WTC11 (cell line): ENCODE data around the gene ATG7.

Experiments used
- ATF6 ChIP-seq: sonication (generic); formaldehyde crosslinking; IDR thresholded peaks from 2 replicates; pipeline ENCODE4 v1.8.1; 2023; ENCODE audit warnings: mild to moderate bottlenecking, missing genetic modification reagents
- CTCF ChIP-seq: fragments of 200-600 bp; IDR thresholded peaks from 2 replicates; pipeline ENCODE4 v1.8.0; 2022; ENCODE audit warnings: antibody characterized with exemption
- GRHL2 ChIP-seq: fragments of 250-450 bp; sonication (Bioruptor Pico); IDR thresholded peaks from 2 replicates; pipeline ENCODE4 v1.8.0; 2022; ENCODE audit warnings: mild to moderate bottlenecking, moderate library complexity; ENCODE audit not compliant: insufficient replicate concordance, severe bottlenecking
- KAT7 ChIP-seq: sonication (generic); formaldehyde crosslinking; IDR thresholded peaks from 2 replicates; pipeline ENCODE4 v1.8.1; 2023; ENCODE audit warnings: missing genetic modification reagents, mild to moderate bottlenecking, borderline replicate concordance
- ZNF219 ChIP-seq: sonication (generic); formaldehyde crosslinking; IDR thresholded peaks from 2 replicates; pipeline ENCODE4 v1.8.0; 2023; ENCODE audit warnings: missing genetic modification reagents, mild to moderate bottlenecking, borderline replicate concordance

GRCh38 chr3:11604139-11604892, 332.1 kb downstream of the ATG7 start:
- TF ChIP-seq ZNF219 (CRISPR knock-in tag) (no peak), GRHL2 (CRISPR knock-in tag) (no peak), CTCF (no peak), ATF6 (CRISPR knock-in tag) (no peak), KAT7 (no peak)
